GM23338 (cell line): ENCODE results near the gene RSPRY1. TPM values are rescaled to one million over a fixed set of nuclear protein-coding genes. Genes with fewer than 3 reads are reported as not detected.

ENCODE experiments used
- ATAC-seq: fragments of 200-7000 bp; cut with Tn5 transposase; 3 replicates; pipeline ENCODE4 v1.9.1; 2020
- DNase-seq: peaks from one replicate; pipeline ENCODE4 v3.0.0-alpha.2; 2015; ENCODE audit warnings: low spot score
- H2AFZ ChIP-seq: fragments of 200-600 bp; sonication (generic); 2 replicates; pipeline ENCODE4 v1.8.0; 2016; ENCODE audit warnings: antibody characterized with exemption, mild to moderate bottlenecking, moderate library complexity
- H3F3A ChIP-seq: fragments of 200-600 bp; sonication (generic); replicated peaks from 2 replicates; pipeline ENCODE4 v1.8.0; 2017; ENCODE audit warnings: antibody characterized with exemption, mixed run types, low read depth
- H3K27ac ChIP-seq: fragments of 200-600 bp; sonication (generic); 2 replicates; pipeline ENCODE4 v1.6.1; 2016; ENCODE audit warnings: low read depth
- H3K27me3 ChIP-seq: fragments of 200-600 bp; sonication (generic); 2 replicates; pipeline ENCODE4 v1.8.0; 2016; ENCODE audit warnings: mild to moderate bottlenecking, mixed run types, moderate library complexity; ENCODE audit not compliant: insufficient read depth
- H3K36me3 ChIP-seq: fragments of 200-600 bp; sonication (generic); 2 replicates; pipeline ENCODE4 v1.8.0; 2016; ENCODE audit warnings: mild to moderate bottlenecking; ENCODE audit not compliant: insufficient read depth
- H3K4me1 ChIP-seq: fragments of 200-600 bp; sonication (generic); 2 replicates; pipeline ENCODE4 v1.8.0; 2016; ENCODE audit warnings: mild to moderate bottlenecking, moderate library complexity; ENCODE audit not compliant: insufficient read depth
- H3K4me2 ChIP-seq: fragments of 200-600 bp; sonication (generic); 2 replicates; pipeline ENCODE4 v1.7.1; 2017; ENCODE audit warnings: mixed run types
- H3K4me3 ChIP-seq: fragments of 200-600 bp; sonication (generic); 2 replicates; pipeline ENCODE4 v1.6.1; 2016; ENCODE audit warnings: mixed run types
- H3K79me2 ChIP-seq: fragments of 200-600 bp; sonication (generic); replicated peaks from 2 replicates; pipeline ENCODE4 v1.8.0; 2017; ENCODE audit warnings: mild to moderate bottlenecking; ENCODE audit not compliant: insufficient read depth
- H3K9me2 ChIP-seq: fragments of 200-600 bp; sonication (generic); 2 replicates; pipeline ENCODE4 v1.8.0; 2017; ENCODE audit not compliant: insufficient read depth
- H4K20me1 ChIP-seq: fragments of 200-600 bp; sonication (generic); replicated peaks from 2 replicates; pipeline ENCODE4 v1.8.0; 2017; ENCODE audit warnings: mild to moderate bottlenecking; ENCODE audit not compliant: insufficient read depth
- H3K27ac Mint-ChIP-seq: 2 replicates; pipeline ENCODE4 v1.8.0; 2020; ENCODE audit warnings: inconsistent platforms, mild to moderate bottlenecking, moderate library complexity, mixed read lengths
- H3K27me3 Mint-ChIP-seq: 3 replicates; pipeline ENCODE4 v1.8.0; 2022; ENCODE audit warnings: low read depth, mild to moderate bottlenecking, moderate library complexity, mixed read lengths, inconsistent platforms; ENCODE audit not compliant: insufficient read depth, poor library complexity
- H3K36me3 Mint-ChIP-seq: 3 replicates; pipeline ENCODE4 v1.8.0; 2021; ENCODE audit warnings: low read depth, mild to moderate bottlenecking, inconsistent platforms, moderate library complexity, mixed read lengths
- H3K4me1 Mint-ChIP-seq: 3 replicates; pipeline ENCODE4 v1.8.0; 2020; ENCODE audit warnings: mild to moderate bottlenecking, inconsistent platforms, mixed read lengths
- H3K4me3 Mint-ChIP-seq: 3 replicates; pipeline ENCODE4 v1.8.0; 2021; ENCODE audit warnings: moderate library complexity, mild to moderate bottlenecking, inconsistent platforms, mixed read lengths
- H3K9me3 Mint-ChIP-seq: 3 replicates; pipeline ENCODE4 v1.8.0; 2020; ENCODE audit warnings: moderate library complexity, mild to moderate bottlenecking, inconsistent platforms, mixed read lengths
- CREB1 ChIP-seq: fragments of 250-450 bp; sonication (Bioruptor Pico); IDR thresholded peaks from 2 replicates; pipeline ENCODE4 v1.5.0; 2020; ENCODE audit warnings: low read depth, mild to moderate bottlenecking, moderate library complexity
- CTCF ChIP-seq, 2 experiments: fragments of 200-600 bp in 1 of 2; sonication (generic) in 1 of 2; conservative IDR thresholded peaks; 2 replicates each; pipeline versions ENCODE4 v1.5.1 to v1.6.1; 2016 to 2017; ENCODE audit warnings: antibody characterized with exemption in 2 of 2, low read depth in 2 of 2, mild to moderate bottlenecking in 2 of 2, moderate library complexity in 1 of 2
- ETS1 ChIP-seq: IDR thresholded peaks from 2 replicates; pipeline ENCODE4 v1.6.1; 2016; ENCODE audit warnings: antibody characterized with exemption
- EZH2 ChIP-seq: fragments of 200-600 bp; sonication (generic); IDR thresholded peaks from one replicate; pipeline ENCODE4 v1.8.0; 2017; ENCODE audit warnings: antibody characterized with exemption, mild to moderate bottlenecking, low read depth; ENCODE audit not compliant: unreplicated experiment
- EZH2phosphoT487 ChIP-seq: fragments of 200-600 bp; sonication (generic); IDR thresholded peaks from one replicate; pipeline ENCODE4 v1.8.1; 2018; ENCODE audit warnings: antibody characterized with exemption; ENCODE audit not compliant: unreplicated experiment
- JUNB ChIP-seq: IDR thresholded peaks from one replicate; pipeline ENCODE4 v1.6.1; 2016; ENCODE audit warnings: antibody characterized with exemption; ENCODE audit not compliant: unreplicated experiment
- NANOG ChIP-seq: IDR thresholded peaks from 2 replicates; pipeline ENCODE4 v1.6.1; 2016; ENCODE audit warnings: antibody characterized with exemption, borderline replicate concordance
- POLR2AphosphoS5 ChIP-seq: IDR thresholded peaks from 2 replicates; pipeline ENCODE4 v1.6.1; 2016; ENCODE audit warnings: antibody characterized with exemption, low read depth
- REST ChIP-seq: IDR thresholded peaks from one replicate; pipeline ENCODE4 v1.6.1; 2018; ENCODE audit warnings: antibody characterized with exemption; ENCODE audit not compliant: unreplicated experiment
- ZNF114 ChIP-seq: fragments of 250-450 bp; sonication (Bioruptor Pico); IDR thresholded peaks from 2 replicates; pipeline ENCODE4 v1.5.0; 2020; ENCODE audit warnings: mild to moderate bottlenecking, moderate library complexity
- ZNF331 ChIP-seq: fragments of 250-450 bp; sonication (Bioruptor Pico); IDR thresholded peaks from 2 replicates; pipeline ENCODE4 v1.5.0; 2020; ENCODE audit warnings: low read depth, mild to moderate bottlenecking, moderate library complexity
- polyA plus RNA-seq: library from polyadenylated mRNA; unstranded; fragments of >200 nt; fragmentation: Nextera tagmentation; extraction: Ambion mirVana; gene quantifications from 2 replicates; pipeline ENCODE4 v1.2.1, GENCODE V29; 2016
- total RNA-seq: library from RNA; depleted of rRNA; stranded (reverse); fragments of >200 nt; shearing (Covaris generic); gene quantifications from 2 replicates; pipeline ENCODE4 v1.2.3, GENCODE V29; 2014

Gene RSPRY1
- total and polyA plus RNA-seq, 2 experiments from 2014 or later, result 25.8 to 35.9 TPM

- H3K4me1 ChIP-seq, result 0 out of 2 replicates have a peak, but pooled peaks cover 6% of the 10 kb centered on the region
- TF ChIP-seq CREB1 (CRISPR knock-in tag) (no peak), ETS1 (no peak), JUNB (no peak), REST (no peak), POLR2AphosphoS5 (no peak), NANOG (no peak), ZNF114 (no peak), CTCF (conservative IDR thresholded peaks at IDR 0.05; ENCODE audit: low read depth in 2 of 2) (no peak), EZH2phosphoT487 (no peak), EZH2 (no peak), ZNF331 (CRISPR knock-in tag) (no peak)
- peaks cover 16% of the 10 kb centered on the region for H3K4me1 Mint-ChIP-seq
- no peak for DNase-seq
- no peak overlapping the region for H2AFZ ChIP-seq
- H3K36me3 Mint-ChIP-seq, result no peaks in the 10 kb centered on the region
- no peak overlapping the region for H3K4me3 ChIP-seq
- H4K20me1 ChIP-seq, result no peaks in the 10 kb centered on the region
- H3K27me3 Mint-ChIP-seq, result peaks cover 11% of the 10 kb centered on the region
- no peaks in the 10 kb centered on the region for H3K27me3 ChIP-seq
- H3K79me2 ChIP-seq, result no peaks in the 10 kb centered on the region
- no peaks in the 10 kb centered on the region for H3F3A ChIP-seq
- H3K9me2 ChIP-seq, result no peaks in the 10 kb centered on the region
- no peak overlapping the region for H3K4me3 Mint-ChIP-seq
- H3K9me3 Mint-ChIP-seq, result no peaks in the 10 kb centered on the region
- no peak for ATAC-seq
- no peak overlapping the region for H3K27ac ChIP-seq
- no peak overlapping the region; the same call in 1 of the 2 replicates for H3K4me2 ChIP-seq
- H3K27ac Mint-ChIP-seq, result no peak overlapping the region
- H3K36me3 ChIP-seq, result no peaks in the 10 kb centered on the region
These were observed 84.9 kb downstream of the RSPRY1 start for GRCh38 chr16:57271063-57271345.
